NCI-H2081 (cell line): ENCODE data around the gene CANT1.
A peak's percentile ranks its signal among the peaks of the same experiment; 100 is the strongest.

ENCODE experiments used
- DNase-seq, 2 experiments: peaks; one replicate each; lab custom pipeline; 2025; lab: John Stamatoyannopoulos, UW

The CANT1 gene

DNA sequence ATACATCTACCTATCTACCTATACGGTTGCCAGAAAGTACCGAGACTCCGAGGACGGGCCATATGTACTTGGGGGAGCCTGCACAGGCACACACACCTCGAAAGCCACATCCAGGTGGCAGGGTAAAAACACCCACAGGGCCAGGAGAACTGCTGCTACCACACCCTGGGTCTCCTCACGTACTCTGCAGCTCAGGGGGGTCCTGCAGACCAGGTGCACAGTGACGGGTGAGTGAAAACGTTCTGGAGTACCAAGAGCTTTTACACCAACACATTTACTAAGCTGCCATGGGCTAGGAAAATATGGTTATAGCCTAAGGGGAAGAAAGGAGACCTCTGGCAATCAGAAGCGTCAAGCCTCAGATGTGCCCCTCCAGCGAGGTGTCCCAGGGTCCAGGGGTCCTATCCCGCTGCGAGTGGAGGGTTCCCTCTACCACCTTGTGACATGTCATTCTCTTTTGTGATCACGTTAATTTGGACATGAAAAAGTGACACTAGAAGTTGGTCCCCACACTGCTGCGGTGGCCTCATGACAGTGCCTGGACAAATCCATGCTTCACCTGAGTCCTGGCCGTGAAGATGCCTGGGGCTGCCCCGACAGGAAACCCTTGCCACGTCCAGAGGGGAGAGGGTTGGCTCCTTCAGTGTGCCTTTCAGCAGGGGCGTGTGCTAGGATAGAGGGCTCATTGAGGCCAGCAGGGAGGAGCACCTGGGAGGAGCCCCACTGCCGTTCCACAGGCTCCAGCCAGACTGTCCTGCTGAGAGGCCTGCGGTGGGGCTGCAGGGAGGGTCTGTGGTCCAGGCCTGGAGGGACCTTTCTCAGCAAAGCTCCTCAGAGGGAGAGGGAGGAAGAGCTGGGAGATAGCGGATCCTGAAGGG lies 1.8 kb downstream of the CANT1 start:
- DNase-seq, result no peak

DNA sequence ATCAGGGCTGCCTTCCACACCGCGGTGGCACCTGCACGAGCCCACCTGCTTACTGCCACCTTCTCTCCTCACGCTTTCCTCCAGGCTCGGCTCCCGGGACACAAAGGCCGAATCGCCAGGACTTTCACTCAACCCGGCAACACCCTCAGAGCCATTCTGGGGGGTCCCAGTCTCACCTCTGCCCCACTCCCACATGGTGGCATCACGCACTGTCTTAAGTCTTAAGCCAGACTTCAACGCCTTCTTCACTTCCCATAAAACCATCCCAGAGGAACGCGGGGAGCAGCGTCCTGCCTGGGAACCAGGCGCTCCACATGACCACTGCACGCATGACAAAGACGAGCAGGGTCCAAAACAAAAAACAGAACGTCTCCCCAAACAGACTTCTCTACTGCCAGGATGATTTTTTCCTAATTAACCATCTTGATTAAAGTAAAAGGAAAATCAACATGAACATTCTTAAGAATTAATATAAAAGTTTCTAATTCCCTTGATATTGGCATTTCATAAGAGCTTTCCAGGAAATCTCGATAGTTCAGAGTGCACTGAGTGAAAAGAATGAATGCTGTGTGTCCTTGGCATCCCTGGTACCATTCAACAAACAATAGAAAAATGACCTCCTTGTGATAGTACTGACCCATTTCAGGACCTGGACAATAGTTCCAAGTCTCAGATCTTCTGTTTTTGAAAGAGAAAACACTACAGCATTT lies 2.6 kb downstream of the CANT1 start:
- DNase-seq, result no peak

DNA sequence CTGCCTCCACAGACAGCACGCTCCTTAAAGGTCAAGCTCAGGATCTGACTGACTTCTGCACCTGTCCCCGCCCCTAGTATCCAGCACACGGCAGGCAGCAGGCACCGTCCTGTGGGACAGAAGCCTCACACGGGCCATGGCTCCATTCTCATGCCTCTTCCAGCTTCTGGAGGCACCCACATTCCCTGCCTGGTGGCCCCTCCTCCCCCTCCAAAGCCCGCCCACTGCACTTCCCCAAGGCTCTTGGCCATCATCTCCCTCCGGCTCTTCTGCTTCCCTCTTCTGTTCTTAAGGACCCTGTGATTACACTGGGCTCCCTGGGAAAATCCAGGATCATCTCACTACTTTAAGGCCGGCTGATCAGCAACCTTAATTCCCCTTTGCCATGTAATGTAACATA lies 3.5 kb downstream of the CANT1 start:
- DNase-seq, result no peak

DNA sequence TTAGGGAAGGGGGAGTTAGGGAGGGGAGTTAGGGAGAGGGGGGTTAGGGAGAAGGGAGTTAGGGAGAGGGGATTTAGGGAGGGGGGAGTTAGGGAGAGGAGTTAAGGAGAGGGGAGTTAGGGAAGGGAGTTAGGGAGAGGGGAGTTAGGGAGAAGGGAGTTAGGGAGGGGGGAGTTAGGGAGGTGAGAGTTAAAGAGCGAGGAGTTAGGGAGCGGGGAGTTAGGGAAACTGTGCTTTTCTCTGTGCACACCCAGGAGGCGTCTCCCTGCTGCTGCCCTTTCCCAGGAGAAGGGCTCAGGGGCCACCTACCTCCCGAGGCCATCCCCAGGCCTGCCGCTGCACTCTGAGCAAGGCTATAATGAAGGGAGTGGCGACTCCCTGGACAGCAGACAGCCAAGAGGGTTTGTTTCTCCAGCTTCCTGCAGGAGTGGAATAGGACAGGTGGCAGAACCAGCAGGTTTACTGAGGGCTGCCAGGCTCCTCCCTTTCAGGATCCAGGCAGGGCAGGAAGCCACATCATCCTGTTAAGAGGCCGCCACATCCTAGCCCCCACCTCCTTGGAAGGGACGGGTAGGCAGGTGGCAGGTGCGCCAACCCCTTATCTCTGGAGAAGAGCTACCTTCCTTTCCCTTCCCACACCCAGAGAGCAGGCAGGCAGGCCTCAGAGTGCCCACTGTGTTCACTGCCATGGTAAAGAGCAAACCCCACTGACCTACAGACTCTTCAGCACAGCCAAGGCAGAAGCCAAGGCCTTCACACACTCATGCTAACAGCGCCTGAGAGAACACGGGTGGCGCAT lies 4.3 kb downstream of the CANT1 start:
- DNase-seq, result peak; percentile 93 to 97

DNA sequence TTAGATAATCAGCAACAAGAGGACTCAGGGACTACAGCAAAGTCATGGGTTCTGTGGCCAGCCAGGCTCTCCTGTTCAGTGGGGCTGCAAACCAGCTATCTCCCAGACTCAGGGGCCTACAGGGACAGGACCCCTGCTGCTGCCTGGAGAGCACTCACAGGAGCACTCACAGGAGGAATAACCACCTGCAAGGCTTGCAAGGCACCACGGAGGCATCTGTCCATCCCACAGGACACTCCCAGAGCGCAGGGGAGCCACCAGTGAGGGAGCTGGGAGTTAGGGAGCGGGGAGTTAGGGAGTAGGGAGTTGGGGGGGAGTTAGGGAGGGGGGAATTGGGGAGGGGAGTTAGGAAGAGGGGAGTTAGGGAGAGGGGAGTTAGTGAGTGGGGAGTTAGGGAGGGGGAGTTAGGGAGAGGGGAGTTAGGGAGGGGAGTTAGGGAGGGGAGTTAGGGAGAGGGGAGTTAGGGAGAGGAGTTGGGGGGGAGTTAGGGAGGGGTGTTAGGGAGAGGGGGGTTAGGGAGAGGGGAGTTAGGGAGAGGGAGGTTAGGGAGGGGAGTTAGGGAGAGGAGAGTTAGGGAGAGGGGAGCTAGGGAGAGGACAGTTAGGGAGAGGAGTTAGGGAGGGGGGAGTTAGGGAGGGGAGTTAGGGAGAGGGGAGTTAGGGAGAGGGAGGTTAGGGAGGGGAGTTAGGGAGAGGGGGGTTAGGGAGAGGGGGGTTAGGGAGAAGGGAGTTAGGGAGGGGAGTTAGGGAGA lies 5.7 kb downstream of the CANT1 start:
- DNase-seq, result no peak

DNA sequence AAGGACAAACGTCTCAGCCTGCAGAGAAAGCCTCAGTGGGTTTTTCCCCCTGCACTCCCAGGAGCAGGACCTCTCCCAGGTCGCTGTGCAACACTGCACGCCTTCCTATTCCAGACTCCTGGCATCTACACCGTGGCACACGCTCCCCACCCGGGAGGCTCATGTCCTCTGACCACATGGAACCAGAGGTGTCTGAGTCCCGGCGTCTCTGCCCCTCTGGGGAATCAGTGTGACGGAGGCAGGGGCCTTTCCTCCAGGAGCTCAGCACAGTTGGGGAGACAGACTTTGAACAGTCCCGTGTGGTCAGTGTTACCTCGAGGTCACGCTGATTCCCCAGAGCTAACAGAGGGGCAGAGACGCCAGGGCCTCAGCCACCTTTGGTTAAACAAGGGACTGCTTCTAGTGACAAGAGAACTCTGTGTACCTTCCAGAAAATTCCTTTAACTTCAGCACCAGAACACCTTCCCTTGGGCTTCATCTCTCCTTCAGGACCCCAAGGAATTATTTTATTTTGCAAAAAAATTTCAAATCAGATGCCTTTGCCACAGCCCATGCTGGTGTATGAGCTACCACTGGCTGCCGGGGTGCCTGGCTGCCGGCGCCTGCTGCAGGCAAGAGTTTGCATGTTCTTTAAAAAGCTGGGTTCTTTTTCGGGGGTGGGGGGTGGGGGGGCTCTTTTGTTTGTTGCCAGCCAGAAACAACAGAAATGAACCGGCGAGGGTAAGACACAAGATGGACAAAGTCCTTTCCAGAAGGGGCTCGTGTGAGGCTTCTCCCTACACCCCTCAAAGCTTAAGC lies 6.6 kb downstream of the CANT1 start:
- no peak for DNase-seq

DNA sequence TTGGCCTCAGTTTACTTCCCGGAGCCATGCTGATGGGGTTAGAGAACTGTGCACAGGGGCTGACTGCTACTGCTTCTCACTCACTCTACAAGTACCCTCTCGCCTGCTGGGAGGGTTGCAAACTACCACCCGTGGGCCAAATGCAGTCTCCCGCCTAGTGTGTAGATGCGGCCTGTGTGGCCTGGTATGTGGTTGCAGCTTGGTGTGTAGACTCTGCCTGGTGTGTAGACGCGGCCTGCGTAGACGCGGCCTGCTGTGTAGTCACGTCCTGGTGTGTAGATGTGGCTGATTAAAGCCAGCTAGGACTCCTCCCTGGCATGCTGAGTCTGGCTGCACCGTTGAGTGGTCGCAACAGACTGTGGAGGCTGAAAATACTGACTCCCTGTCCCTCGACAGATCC lies 7.3 kb downstream of the CANT1 start:
- DNase-seq, result no peak

DNA sequence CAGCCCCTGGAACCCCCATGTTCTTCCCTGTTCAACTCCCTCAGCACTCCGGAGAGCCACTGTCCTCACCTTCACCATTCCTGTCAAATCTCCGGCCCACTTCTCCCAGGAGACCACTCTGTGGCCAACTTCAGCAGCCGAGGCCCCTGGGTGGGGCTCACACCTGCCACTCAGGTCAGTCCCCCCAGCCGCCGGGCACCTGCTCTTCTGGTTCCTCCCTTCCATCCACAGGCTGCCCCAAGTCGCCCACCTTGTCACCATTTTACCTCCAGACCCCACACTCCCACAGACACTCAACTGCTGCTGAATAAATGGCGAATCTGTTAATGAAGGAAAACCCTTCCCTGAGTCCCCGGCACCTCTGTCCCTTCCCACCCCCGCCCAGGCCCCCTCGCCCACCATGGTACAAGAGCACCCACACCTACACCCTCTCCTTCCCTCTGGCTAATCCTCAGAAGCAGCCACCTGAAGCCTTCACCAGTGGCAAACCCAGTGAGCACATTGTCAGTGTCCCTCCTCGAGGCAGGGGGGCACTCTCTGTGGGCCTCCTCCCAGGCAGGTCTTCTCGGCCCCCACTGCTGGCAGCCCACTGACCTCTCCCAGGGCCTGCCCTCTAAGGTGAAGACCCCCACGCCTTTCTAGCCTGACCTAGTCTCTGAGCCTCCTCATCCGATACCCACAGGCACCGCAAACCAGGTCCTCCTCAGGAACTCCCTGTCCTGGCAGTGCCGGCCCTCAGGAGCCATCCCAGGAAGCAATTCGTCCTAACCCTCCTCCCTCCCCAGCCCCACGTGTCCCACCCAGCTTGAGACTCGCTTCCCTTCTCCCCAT lies 8.2 kb downstream of the CANT1 start:
- no peak for DNase-seq

DNA sequence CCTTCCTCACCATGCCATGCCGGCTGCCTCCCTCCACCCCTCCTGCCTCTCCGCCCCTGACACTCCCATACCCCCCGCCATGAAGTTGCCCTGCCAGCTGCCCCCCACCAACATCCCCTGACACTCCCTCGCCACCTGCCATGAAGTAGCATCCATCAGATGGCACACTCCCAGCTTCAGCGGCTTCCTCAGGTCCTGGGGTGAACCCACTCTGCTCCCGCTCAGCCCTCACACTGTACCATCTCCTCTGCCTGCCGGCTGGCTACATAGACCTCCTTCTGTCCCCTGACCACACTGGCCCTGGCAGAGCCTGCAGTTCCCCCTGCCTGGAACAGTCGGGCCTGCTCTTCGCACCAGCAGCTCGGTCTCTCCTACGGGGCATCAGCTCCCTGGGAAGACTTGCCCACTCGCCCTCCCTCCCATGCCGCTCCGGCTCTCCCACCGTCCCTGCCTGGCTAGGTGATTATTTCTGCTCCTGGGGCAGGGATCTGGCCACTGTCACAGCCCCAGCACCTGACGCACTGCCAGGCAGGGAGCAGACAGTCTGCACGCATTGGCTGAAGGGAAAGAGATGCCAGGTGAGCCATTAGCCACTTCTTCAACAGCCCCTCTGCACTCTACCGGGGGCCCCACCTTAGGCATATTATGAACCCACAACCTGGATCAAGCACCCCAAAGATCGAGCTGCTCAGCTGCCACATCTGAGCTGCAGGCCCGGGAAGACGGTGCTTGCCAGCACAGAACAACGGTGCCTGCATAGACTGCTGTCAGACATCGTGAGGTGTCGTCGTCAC lies 9.0 kb downstream of the CANT1 start:
- no peak for DNase-seq

DNA sequence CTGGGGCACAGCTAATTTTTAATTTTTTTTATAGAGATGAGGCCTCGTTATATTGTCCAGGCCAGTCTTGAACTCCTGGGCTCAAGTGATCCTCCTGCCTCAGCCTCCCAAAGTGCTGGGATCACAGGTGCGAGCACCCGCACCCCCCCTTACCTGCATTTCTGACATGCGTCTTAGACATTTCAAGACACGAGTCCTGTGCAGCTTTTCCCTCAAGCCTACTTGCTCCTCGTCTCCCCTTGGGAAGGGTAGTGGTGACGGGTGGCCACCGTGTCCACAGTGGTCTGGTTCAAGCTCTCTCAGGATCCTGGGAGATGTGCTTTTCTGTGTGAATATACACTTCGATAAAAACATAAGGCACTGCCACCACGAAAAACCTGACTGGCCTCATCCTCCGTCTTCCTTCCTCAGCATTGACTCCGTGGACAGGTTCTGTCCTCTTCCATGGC lies 9.6 kb downstream of the CANT1 start:
- no peak for DNase-seq

DNA sequence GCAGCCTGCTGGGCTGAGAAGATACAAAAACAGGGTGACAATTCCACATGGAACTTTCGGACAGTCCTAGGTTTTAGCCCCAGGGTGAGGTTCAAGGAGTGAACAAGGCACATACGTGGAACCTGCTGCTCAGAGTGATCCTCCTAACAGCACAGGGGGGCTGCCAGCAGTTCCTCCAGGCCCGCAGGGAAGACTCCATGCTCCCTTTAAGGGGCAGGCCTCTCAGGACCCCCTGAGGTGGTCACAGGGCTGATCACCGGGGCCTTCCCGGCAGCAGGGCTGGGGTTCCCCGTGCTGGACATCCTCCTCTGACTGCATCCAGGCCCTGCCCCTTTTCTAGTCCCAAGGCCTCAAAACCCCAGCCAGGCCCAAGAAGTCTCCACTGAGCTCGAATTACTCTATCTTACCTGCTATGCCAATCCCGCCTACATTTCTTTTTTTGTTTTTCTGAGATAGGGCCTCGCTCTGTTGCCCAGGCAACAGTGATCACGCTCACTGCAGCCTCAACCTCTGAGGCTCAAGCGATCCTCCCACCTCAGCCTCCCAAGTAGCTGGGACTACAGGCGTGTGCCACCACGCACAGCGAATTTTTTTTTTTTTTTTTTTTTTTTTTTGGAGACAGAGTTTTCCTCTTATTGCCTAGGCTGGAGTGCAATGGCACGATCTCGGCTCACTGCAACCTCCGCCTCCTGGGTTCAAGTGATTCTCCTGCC lies 10.4 kb downstream of the CANT1 start:
- DNase-seq, result no peak

DNA sequence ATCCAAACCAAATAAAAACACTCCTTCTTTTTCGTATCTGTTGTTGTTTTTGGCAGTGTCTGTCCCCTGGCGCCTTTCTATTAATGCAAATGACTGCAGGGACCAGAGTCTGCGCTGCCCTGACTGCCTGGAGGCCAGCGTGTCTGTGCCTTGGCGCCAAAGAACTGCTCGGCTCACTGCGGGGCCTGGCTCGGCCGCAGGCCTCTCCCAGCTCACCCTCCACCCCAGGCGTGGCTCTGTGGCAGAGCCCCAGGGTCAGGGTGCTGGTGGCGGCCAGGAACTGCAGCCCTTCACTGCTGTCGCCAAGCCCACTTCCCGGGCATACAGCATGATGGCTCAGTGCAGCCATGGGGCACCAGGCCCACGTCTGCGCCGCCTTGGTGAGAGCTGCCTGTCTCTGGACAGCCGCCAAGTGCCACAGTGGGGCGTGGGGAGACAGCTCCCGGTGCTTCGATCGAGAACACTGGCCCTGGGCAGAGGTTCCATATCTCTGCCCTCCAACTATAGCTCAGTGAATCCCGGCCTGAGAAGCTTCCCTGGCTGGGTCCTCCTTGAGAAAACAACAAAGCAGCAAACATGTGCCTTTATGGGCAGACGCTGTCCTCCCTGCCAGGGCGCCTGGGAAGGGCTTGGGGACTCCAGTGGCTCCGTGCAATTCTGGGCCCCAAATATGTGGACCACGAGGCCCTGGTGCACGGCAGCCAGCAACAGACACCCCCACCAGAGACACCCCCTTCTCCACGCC lies 11.1 kb downstream of the CANT1 start:
- DNase-seq, result no peak

DNA sequence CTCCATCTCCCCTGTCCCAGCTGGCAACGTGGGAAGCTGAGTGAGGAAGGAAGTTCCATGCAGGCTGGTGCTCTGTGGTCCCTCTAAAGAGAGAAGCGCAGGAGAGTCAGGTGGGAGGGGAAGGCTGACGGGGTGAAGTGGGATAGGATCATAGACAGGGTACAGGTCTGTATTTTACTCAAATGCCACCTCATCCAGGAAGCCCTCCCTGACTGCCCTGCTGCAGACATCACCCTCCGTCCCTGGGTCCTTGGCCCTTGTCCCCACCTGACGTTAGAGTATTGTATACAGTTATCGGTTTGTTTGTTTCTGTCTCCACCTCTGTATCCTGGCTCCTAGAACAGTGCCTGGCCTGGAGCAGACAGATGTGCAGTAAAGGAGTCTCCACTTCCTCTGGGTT lies 11.7 kb downstream of the CANT1 start:
- no peak for DNase-seq

DNA sequence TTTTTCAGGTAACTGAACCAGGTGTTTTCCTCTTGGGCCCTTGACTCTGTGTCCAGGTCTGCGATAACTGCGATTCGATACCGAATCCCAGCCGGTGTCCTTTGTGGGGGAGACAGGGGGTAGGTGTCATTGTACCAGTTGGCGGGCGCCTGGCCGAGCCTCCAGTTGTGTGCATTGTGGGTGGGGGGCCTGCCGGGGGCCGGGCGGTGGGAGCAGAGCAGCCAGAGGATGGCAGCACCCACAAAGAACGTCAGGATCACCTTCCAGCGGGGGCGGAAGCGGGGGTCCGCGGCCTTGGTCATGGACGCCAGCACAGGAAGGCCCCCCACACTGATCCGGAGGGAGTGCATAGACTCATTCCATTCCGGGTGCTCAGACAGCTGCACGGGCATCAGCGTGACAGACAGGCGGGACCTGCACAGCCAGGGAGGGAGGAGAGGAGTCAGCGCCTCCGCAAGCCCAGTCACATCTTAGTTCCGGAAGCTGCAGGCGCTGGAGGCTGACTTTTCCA lies 12.3 kb downstream of the CANT1 start:
- no peak for DNase-seq

DNA sequence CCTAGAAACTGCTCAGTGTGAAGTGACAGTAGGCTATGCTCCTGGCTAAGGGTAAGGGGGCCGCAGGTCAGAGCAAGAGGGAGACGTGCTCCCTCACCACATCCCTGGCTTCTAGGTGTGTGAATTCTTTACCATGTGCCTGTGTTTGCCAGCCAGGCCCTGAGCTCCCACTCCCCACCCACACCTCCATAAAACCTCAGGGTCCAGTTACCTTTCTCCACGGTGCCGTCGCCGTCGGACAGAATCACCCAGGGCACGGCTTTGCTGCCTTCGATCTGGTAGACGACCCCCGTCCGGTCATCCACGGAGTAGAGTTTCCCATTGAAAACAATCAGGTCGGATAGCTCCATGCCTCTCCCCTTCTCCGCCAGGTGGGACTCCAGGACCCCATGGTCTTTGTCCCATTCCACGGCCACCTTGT lies 12.8 kb downstream of the CANT1 start:
- no peak for DNase-seq

DNA sequence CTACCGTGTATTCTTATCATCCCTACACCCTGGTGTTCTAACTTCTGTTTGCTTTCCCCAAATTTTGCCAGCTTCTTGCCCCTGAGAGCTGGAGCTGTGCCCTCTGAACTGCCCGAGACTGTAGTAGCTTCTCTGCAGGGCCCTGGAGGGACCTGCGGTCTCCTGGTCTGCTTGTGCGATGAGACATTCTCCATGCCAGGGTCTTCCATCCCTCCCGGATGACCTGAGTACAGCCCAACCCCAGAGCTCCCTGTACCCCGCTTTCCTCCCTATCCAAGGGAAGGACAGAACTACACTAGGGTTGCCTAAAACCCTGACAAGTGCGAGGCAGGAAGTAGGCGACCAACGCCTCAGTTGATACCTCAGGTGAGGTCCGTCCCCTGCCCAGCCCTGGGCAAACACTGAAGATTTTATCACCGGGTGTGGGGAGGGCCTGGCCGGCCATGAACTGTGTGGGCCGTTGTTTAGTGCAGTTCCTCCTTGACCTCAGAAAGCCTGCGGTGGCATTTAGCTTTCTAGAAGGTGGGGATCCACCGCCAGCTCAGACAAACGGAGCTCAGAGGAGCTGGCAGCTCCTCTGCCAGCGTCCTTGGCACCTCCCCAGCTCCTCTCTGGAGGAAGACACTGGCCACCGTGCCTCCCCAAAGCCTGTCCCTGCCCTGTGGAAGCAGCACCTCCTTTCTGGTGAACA lies 13.7 kb downstream of the CANT1 start:
- no peak for DNase-seq
